Epithelial cell of prostate (primary cell): ENCODE results near the gene PAOX.

Experiments
- DNase-seq: peaks from one replicate; pipeline ENCODE4 v3.0.0-alpha.2; 2011; ENCODE audit warnings: low read depth, low spot score
- H3K27ac ChIP-seq: fragments of 450-650 bp; 2 replicates; pipeline ENCODE4 v1.5.1; 2017; ENCODE audit warnings: mild to moderate bottlenecking

PAOX gene

GRCh38 chr10:133349160-133349568, 29.9 kb upstream of the PAOX start:
- DNase-seq = no peak
- no peak overlapping the region for H3K27ac ChIP-seq

- no peak for DNase-seq
- no peak overlapping the region for H3K27ac ChIP-seq
Observed at GRCh38 chr10:133349577-133350011, 29.5 kb upstream of the PAOX start.

- DNase-seq = no peak
- H3K27ac ChIP-seq = no peak overlapping the region
Observed at GRCh38 chr10:133350283-133350949, 28.6 kb upstream of the PAOX start.

GRCh38 chr10:133350950-133351329, 28.1 kb upstream of the PAOX start:
- DNase-seq = no peak
- no peak overlapping the region for H3K27ac ChIP-seq

GRCh38 chr10:133351408-133352318, 27.4 kb upstream of the PAOX start:
- no peak for DNase-seq
- no peak overlapping the region for H3K27ac ChIP-seq

GRCh38 chr10:133353202-133353959, 25.7 kb upstream of the PAOX start:
- H3K27ac ChIP-seq = no peak overlapping the region
- no peak for DNase-seq

- H3K27ac ChIP-seq = no peak overlapping the region
- DNase-seq = no peak
Observed at GRCh38 chr10:133353988-133354605, 25.0 kb upstream of the PAOX start.

- DNase-seq = no peak
- H3K27ac ChIP-seq = no peak overlapping the region
Observed at GRCh38 chr10:133354672-133355240, 24.3 kb upstream of the PAOX start.

GRCh38 chr10:133355266-133355665, 23.8 kb upstream of the PAOX start:
- no peak overlapping the region for H3K27ac ChIP-seq
- no peak for DNase-seq

- DNase-seq = no peak
- H3K27ac ChIP-seq = no peak overlapping the region
Observed at GRCh38 chr10:133355991-133356390, 23.1 kb upstream of the PAOX start.

GRCh38 chr10:133356549-133357284, 22.3 kb upstream of the PAOX start:
- no peak overlapping the region for H3K27ac ChIP-seq
- DNase-seq = no peak

GRCh38 chr10:133357285-133358161, 21.5 kb upstream of the PAOX start, which contains the start of gene FUOM:
Gene FUOM, minus strand, starts transcription at chr10:133358019. Its CDS starts 12 bp downstream, at chr10:133358007.
- no peak within 1 kb of the TSS for H3K27ac ChIP-seq

GRCh38 chr10:133358162-133358924, 20.7 kb upstream of the PAOX start:
- no peak overlapping the region for H3K27ac ChIP-seq
- DNase-seq = no peak

More at GRCh38 chr10:133357285-133358161, 21.5 kb upstream of the PAOX start, which contains the start of gene FUOM:
- DNase-seq = no peak

- no peak for DNase-seq
- H3K27ac ChIP-seq = no peak overlapping the region
Observed at GRCh38 chr10:133358925-133359310, 20.1 kb upstream of the PAOX start.

- no peak overlapping the region for H3K27ac ChIP-seq
- no peak for DNase-seq
Observed at GRCh38 chr10:133359554-133359971, 19.5 kb upstream of the PAOX start.

GRCh38 chr10:133359972-133360610, 19.0 kb upstream of the PAOX start:
- DNase-seq = no peak
- no peak overlapping the region for H3K27ac ChIP-seq

- H3K27ac ChIP-seq = no peak overlapping the region
- DNase-seq = no peak
Observed at GRCh38 chr10:133361227-133361626, 17.8 kb upstream of the PAOX start.
